ENCODE results near the gene CRELD2. TPM values are rescaled to one million over a fixed set of nuclear protein-coding genes. Genes with fewer than 3 reads are reported as not detected.

The CRELD2 gene
- total RNA-seq, 2 experiments from 2014 or later: 32.6 to 34.8 TPM

- no peak for DNase-seq
- H3K4me1 Mint-ChIP-seq: peaks cover 11% of the 10 kb centered on the region
- H3K36me3 Mint-ChIP-seq: peaks cover 2% of the 10 kb centered on the region
- no peak overlapping the region for H3K27ac Mint-ChIP-seq
- H3K4me3 Mint-ChIP-seq: no peak overlapping the region
- H3K27me3 Mint-ChIP-seq: no peaks in the 10 kb centered on the region
- no peaks in the 10 kb centered on the region for H3K9me3 Mint-ChIP-seq
Measured at GRCh38 chr22:49914256-49914655, 4.2 kb upstream of the CRELD2 start.

- no peaks in the 10 kb centered on the region for H3K27me3 Mint-ChIP-seq
- no peak overlapping the region for H3K4me3 Mint-ChIP-seq
- H3K4me1 Mint-ChIP-seq: peaks cover 16% of the 10 kb centered on the region
- peaks cover 4% of the 10 kb centered on the region for H3K36me3 Mint-ChIP-seq
- H3K27ac Mint-ChIP-seq: no peak overlapping the region
- H3K9me3 Mint-ChIP-seq: no peaks in the 10 kb centered on the region
- DNase-seq: no peak
Measured at GRCh38 chr22:49915610-49916009, 2.8 kb upstream of the CRELD2 start.

GRCh38 chr22:49916831-49917230 is 1.6 kb upstream of the CRELD2 start:
- peak overlapping the region; percentile 88 for H3K4me3 Mint-ChIP-seq
- H3K9me3 Mint-ChIP-seq: no peaks in the 10 kb centered on the region
- H3K36me3 Mint-ChIP-seq: peaks cover 4% of the 10 kb centered on the region
- peaks cover 17% of the 10 kb centered on the region for H3K4me1 Mint-ChIP-seq
- H3K27me3 Mint-ChIP-seq: no peaks in the 10 kb centered on the region
- no peak overlapping the region for H3K27ac Mint-ChIP-seq
- DNase-seq: no peak

- H3K27me3 Mint-ChIP-seq: no peaks in the 10 kb centered on the region
- peak overlapping the region; percentile 52 for H3K4me3 Mint-ChIP-seq
- H3K27ac Mint-ChIP-seq: no peak overlapping the region
- peaks cover 5% of the 10 kb centered on the region for H3K36me3 Mint-ChIP-seq
- no peak for DNase-seq
- peaks cover 22% of the 10 kb centered on the region for H3K4me1 Mint-ChIP-seq
- no peaks in the 10 kb centered on the region for H3K9me3 Mint-ChIP-seq
Measured at GRCh38 chr22:49918911-49919881, 762 bp downstream of the CRELD2 start.

GRCh38 chr22:49920859-49921258 is 2.4 kb downstream of the CRELD2 start:
- H3K4me1 Mint-ChIP-seq: peaks cover 29% of the 10 kb centered on the region
- H3K4me3 Mint-ChIP-seq: no peak overlapping the region
- H3K36me3 Mint-ChIP-seq: peaks cover 12% of the 10 kb centered on the region
- H3K27me3 Mint-ChIP-seq: no peaks in the 10 kb centered on the region
- DNase-seq: no peak
- H3K27ac Mint-ChIP-seq: no peak overlapping the region
- no peaks in the 10 kb centered on the region for H3K9me3 Mint-ChIP-seq

GRCh38 chr22:49921508-49922278 is 3.3 kb downstream of the CRELD2 start:
- Mint-ChIP-seq H3K27me3 (no peaks in the 10 kb centered on the region), H3K27ac (no peak overlapping the region), H3K4me1 (peaks cover 30% of the 10 kb centered on the region), H3K4me3 (no peak overlapping the region), H3K36me3 (peaks cover 14% of the 10 kb centered on the region), H3K9me3 (no peaks in the 10 kb centered on the region)
- DNase-seq: no peak

GRCh38 chr22:49922484-49922883 is 4.0 kb downstream of the CRELD2 start:
- DNase-seq: no peak
- Mint-ChIP-seq H3K9me3 (no peaks in the 10 kb centered on the region), H3K27ac (no peak overlapping the region), H3K4me1 (peaks cover 28% of the 10 kb centered on the region), H3K36me3 (peaks cover 19% of the 10 kb centered on the region), H3K27me3 (no peaks in the 10 kb centered on the region), H3K4me3 (no peak overlapping the region)

GRCh38 chr22:49922926-49923325 is 4.5 kb downstream of the CRELD2 start:
- no peak overlapping the region for H3K4me3 Mint-ChIP-seq
- no peaks in the 10 kb centered on the region for H3K27me3 Mint-ChIP-seq
- peaks cover 28% of the 10 kb centered on the region for H3K4me1 Mint-ChIP-seq
- H3K36me3 Mint-ChIP-seq: peaks cover 19% of the 10 kb centered on the region
- H3K9me3 Mint-ChIP-seq: no peaks in the 10 kb centered on the region
- DNase-seq: no peak
- no peak overlapping the region for H3K27ac Mint-ChIP-seq

- H3K27ac Mint-ChIP-seq: peak overlapping the region; percentile 25
- H3K27me3 Mint-ChIP-seq: no peaks in the 10 kb centered on the region
- H3K4me1 Mint-ChIP-seq: peaks cover 28% of the 10 kb centered on the region
- H3K36me3 Mint-ChIP-seq: peaks cover 19% of the 10 kb centered on the region
- DNase-seq: peak; percentile 28
- no peaks in the 10 kb centered on the region for H3K9me3 Mint-ChIP-seq
- H3K4me3 Mint-ChIP-seq: no peak overlapping the region
Measured at GRCh38 chr22:49923445-49923844, 5.0 kb downstream of the CRELD2 start.

GRCh38 chr22:49924113-49924833 is 5.8 kb downstream of the CRELD2 start:
- peak overlapping the region; percentile 98 for H3K27ac Mint-ChIP-seq
- H3K36me3 Mint-ChIP-seq: peaks cover 19% of the 10 kb centered on the region
- no peaks in the 10 kb centered on the region for H3K9me3 Mint-ChIP-seq
- no peak for DNase-seq
- peaks cover 28% of the 10 kb centered on the region for H3K4me1 Mint-ChIP-seq
- H3K4me3 Mint-ChIP-seq: no peak overlapping the region
- no peaks in the 10 kb centered on the region for H3K27me3 Mint-ChIP-seq

GRCh38 chr22:49925525-49926128 is 7.2 kb downstream of the CRELD2 start:
- peaks cover 17% of the 10 kb centered on the region for H3K36me3 Mint-ChIP-seq

GRCh38 chr22:49926916-49927315 is 8.5 kb downstream of the CRELD2 start:
- Mint-ChIP-seq H3K36me3 (peaks cover 17% of the 10 kb centered on the region), H3K9me3 (no peaks in the 10 kb centered on the region), H3K4me3 (no peak overlapping the region), H3K27me3 (no peaks in the 10 kb centered on the region), H3K27ac (peak overlapping the region; percentile 78), H3K4me1 (peaks cover 35% of the 10 kb centered on the region)
- no peak for DNase-seq

More at GRCh38 chr22:49925525-49926128, 7.2 kb downstream of the CRELD2 start:
- no peaks in the 10 kb centered on the region for H3K27me3 Mint-ChIP-seq
- DNase-seq: peak; percentile 68
- H3K9me3 Mint-ChIP-seq: no peaks in the 10 kb centered on the region
- peak overlapping the region; percentile 75 for H3K4me3 Mint-ChIP-seq
- H3K27ac Mint-ChIP-seq: peak overlapping the region; percentile 98
- peaks cover 26% of the 10 kb centered on the region for H3K4me1 Mint-ChIP-seq

GRCh38 chr22:49927483-49928184 is 9.2 kb downstream of the CRELD2 start:
- no peaks in the 10 kb centered on the region for H3K27me3 Mint-ChIP-seq
- H3K4me1 Mint-ChIP-seq: peaks cover 35% of the 10 kb centered on the region
- peaks cover 17% of the 10 kb centered on the region for H3K36me3 Mint-ChIP-seq
- no peak overlapping the region for H3K27ac Mint-ChIP-seq
- DNase-seq: no peak
- H3K9me3 Mint-ChIP-seq: no peaks in the 10 kb centered on the region
- H3K4me3 Mint-ChIP-seq: no peak overlapping the region

GRCh38 chr22:49928185-49928495 is 9.7 kb downstream of the CRELD2 start:
- H3K4me3 Mint-ChIP-seq: no peak overlapping the region
- no peak for DNase-seq
- H3K9me3 Mint-ChIP-seq: no peaks in the 10 kb centered on the region
- peaks cover 39% of the 10 kb centered on the region for H3K4me1 Mint-ChIP-seq
- no peaks in the 10 kb centered on the region for H3K27me3 Mint-ChIP-seq
- H3K36me3 Mint-ChIP-seq: peaks cover 18% of the 10 kb centered on the region
- H3K27ac Mint-ChIP-seq: no peak overlapping the region
